Esophagus squamous epithelium (tissue), 5 donors: ENCODE results near the gene APOBEC2. TPM values are rescaled to one million over a fixed set of nuclear protein-coding genes. Genes with fewer than 3 reads are reported as not detected.

Source experiments
- DNase-seq: peaks from one replicate; lab custom pipeline; 2025; lab: John Stamatoyannopoulos, UW
- H3K27ac ChIP-seq, 4 donors: fragments of 200-600 bp; sonication (generic); one replicate each; pipeline ENCODE4 v1.5.1; 2016 to 2019; ENCODE audit warnings: mild to moderate bottlenecking in 1 of 4
- H3K27me3 ChIP-seq, 4 donors: fragments of 200-600 bp; sonication (generic); 1 replicate in 3 of 4; 2 replicates in 1 of 4; pipeline versions ENCODE4 v1.5.1 to v1.6.0; 2017 to 2021; ENCODE audit warnings: antibody characterized with exemption in 1 of 4
- H3K36me3 ChIP-seq, 3 donors: fragments of 200-600 bp; sonication (generic); one replicate each; pipeline ENCODE4 v1.5.1; 2016 to 2019
- H3K4me1 ChIP-seq, 3 donors: fragments of 200-600 bp; sonication (generic); one replicate each; pipeline ENCODE4 v1.5.1; 2017 to 2019
- H3K4me3 ChIP-seq, 4 donors: fragments of 200-600 bp; sonication (generic); 1 replicate in 3 of 4; 2 replicates in 1 of 4; pipeline ENCODE4 v1.5.1; 2016 to 2019; ENCODE audit warnings: mild to moderate bottlenecking in 2 of 4, moderate library complexity in 1 of 4
- H3K9me3 ChIP-seq, 3 donors: fragments of 200-600 bp; sonication (generic); one replicate each; pipeline ENCODE4 v1.5.1; 2016 to 2019
- POLR2A ChIP-seq, 4 donors: fragments of 450-650 bp; IDR thresholded peaks; one replicate each; pipeline ENCODE4 v1.6.1; 2017; ENCODE audit warnings: antibody characterized with exemption in 4 of 4, mild to moderate bottlenecking in 4 of 4, moderate library complexity in 3 of 4
- WGBS, 2 donors: methylation state at CpG; one replicate each; pipeline ENCODE4 v1.1.5; 2018; 5-methylcytosine and 5-hydroxymethylcytosine counted together
- intact Hi-C: fragments of 100-400 bp; cut with DNase I; formaldehyde crosslinking; loops from one replicate; pipeline ENCODE4 v1.15.0; 2022
- total RNA-seq, 4 donors: library from RNA; depleted of rRNA; stranded (reverse); fragments of >200 nt; gene quantifications; one replicate each; pipeline ENCODE4 v1.1.0, GENCODE V29; 2016
- TF ChIP-seq, protein P1 (sequence below), 6 experiments: fragments of 450-650 bp in 4 of 6; fragments of 200-600 bp in 2 of 6; sonication (generic) in 2 of 6; IDR thresholded peaks; one replicate each; pipeline ENCODE4 v1.5.1; 2016 to 2019; ENCODE audit warnings: antibody characterized with exemption in 6 of 6, mild to moderate bottlenecking in 4 of 6, moderate library complexity in 4 of 6
- donor health status: DM: yes; HTN: yes; CAD: no.

The APOBEC2 gene
- total RNA-seq, 4 donors from 2014 or later, result 2.2 TPM; not detected in 3

- H3K36me3 ChIP-seq, result peaks cover 19 to 99% (median 37%) of the 10 kb centered on the region in 3 donors
- TF ChIP-seq, protein P1, sequence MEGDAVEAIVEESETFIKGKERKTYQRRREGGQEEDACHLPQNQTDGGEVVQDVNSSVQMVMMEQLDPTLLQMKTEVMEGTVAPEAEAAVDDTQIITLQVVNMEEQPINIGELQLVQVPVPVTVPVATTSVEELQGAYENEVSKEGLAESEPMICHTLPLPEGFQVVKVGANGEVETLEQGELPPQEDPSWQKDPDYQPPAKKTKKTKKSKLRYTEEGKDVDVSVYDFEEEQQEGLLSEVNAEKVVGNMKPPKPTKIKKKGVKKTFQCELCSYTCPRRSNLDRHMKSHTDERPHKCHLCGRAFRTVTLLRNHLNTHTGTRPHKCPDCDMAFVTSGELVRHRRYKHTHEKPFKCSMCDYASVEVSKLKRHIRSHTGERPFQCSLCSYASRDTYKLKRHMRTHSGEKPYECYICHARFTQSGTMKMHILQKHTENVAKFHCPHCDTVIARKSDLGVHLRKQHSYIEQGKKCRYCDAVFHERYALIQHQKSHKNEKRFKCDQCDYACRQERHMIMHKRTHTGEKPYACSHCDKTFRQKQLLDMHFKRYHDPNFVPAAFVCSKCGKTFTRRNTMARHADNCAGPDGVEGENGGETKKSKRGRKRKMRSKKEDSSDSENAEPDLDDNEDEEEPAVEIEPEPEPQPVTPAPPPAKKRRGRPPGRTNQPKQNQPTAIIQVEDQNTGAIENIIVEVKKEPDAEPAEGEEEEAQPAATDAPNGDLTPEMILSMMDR (IDR thresholded peaks at IDR 0.05), result no peak
Measured at GRCh38 chr6:41097467-41098090, 44.6 kb downstream of the APOBEC2 start.

DNA sequence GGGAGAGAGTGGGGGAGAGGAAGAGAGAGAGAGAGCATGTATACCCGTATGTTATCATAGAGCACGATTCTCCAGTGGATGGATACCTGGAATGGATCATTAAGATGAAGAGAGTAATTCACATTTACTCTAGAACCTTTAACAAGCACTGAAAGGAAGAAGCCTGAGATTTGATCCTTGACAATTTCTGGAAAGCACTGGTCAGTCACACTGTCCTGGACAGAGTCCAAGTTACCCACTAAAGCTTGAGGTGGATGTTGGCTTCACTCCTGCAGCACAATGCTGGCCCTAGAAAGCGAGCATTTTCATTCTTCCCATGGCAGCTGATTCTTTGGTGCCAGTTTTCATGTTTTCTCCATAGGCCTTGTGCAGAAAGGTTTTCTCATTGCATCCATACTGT, 45.4 kb downstream of the APOBEC2 start:
- H3K27ac ChIP-seq, result no peak overlapping the region
- H3K4me3 ChIP-seq, result no peak overlapping the region
- intact Hi-C loops, result no loop called here
- no peaks in the 10 kb centered on the region for H3K27me3 ChIP-seq
- 73 to 76% methylated on average over 3 of the region's 3 CpGs for WGBS, 2 donors
- no peak for DNase-seq
- H3K4me1 ChIP-seq, result no peaks in the 10 kb centered on the region
- peaks cover 19 to 91% (median 31%) of the 10 kb centered on the region in 3 donors for H3K36me3 ChIP-seq
- TF ChIP-seq, protein P1 (IDR thresholded peaks at IDR 0.05), result no peak
- TF ChIP-seq POLR2A (IDR thresholded peaks at IDR 0.05), result no peak
- no peaks in the 10 kb centered on the region for H3K9me3 ChIP-seq

More at GRCh38 chr6:41097467-41098090, 44.6 kb downstream of the APOBEC2 start:
- H3K27ac ChIP-seq, result no peak overlapping the region
- no peak overlapping the region for H3K4me3 ChIP-seq
- H3K9me3 ChIP-seq, result no peaks in the 10 kb centered on the region
- no peaks in the 10 kb centered on the region for H3K27me3 ChIP-seq
- intact Hi-C loops, result no loop called here
- no peak for DNase-seq
- WGBS, 2 donors, result 81 to 82% methylated on average over 5 of the region's 5 CpGs
- no peaks in the 10 kb centered on the region for H3K4me1 ChIP-seq

DNA sequence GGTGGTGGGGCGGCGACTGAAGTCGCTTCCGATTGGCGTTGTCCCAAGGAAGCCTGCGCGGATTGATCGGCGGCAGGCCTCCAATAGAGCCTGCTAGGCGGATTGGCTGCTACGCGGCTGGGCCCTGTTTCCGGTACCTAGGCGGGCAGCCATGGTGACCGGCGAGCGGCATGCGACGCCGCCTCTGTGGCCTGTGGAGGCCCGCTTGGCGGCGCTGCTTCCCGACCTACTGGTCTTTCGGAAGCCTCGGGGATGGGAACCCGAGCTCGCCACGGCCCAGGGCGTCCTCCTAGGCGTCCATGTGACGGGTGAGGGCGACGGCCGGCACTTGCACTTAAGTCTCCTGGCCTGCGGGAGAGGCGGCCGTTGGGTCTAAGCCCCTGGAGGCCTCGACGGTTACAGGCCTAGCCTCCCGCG, 47.9 kb downstream of the APOBEC2 start:
- H3K36me3 ChIP-seq, result peaks cover 13 to 66% (median 19%) of the 10 kb centered on the region in 3 donors
- no peak for DNase-seq

GRCh38 chr6:41103847-41104246, 50.8 kb downstream of the APOBEC2 start:
- Histone ChIP-seq H3K4me1 (no peaks in the 10 kb centered on the region), H3K27ac (no peak overlapping the region), H3K9me3 (no peaks in the 10 kb centered on the region), H3K36me3 (peaks cover 5 to 36% (median 7%) of the 10 kb centered on the region in 3 donors), H3K4me3 (no peak overlapping the region), H3K27me3 (no peaks in the 10 kb centered on the region)
- no peak for TF ChIP-seq POLR2A (IDR thresholded peaks at IDR 0.05)
- TF ChIP-seq, protein P1 (IDR thresholded peaks at IDR 0.05), result no peak
- 81 to 83% methylated on average over 3 of the region's 3 CpGs for WGBS, 2 donors
- DNase-seq, result no peak
- intact Hi-C loops, result loop anchor here (10.0 kb wide), 1 partner anchor 61 kb away; the partner anchor contains the start of gene TREM2

More for the DNA sequence above, 47.9 kb downstream of the APOBEC2 start:
- Histone ChIP-seq H3K27ac (no peak overlapping the region), H3K4me3 (no peak overlapping the region), H3K4me1 (no peaks in the 10 kb centered on the region), H3K27me3 (no peaks in the 10 kb centered on the region), H3K9me3 (no peaks in the 10 kb centered on the region)
- intact Hi-C loops, result loop anchor here (10.0 kb wide), 1 partner anchor 64 kb away; the partner anchor contains the start of gene TREM2
- WGBS, 2 donors, result 87% methylated on average over 5 of the region's 42 CpGs; no CpG with 5 or more reads in 1 of the 2 donors
- TF ChIP-seq, protein P1 (IDR thresholded peaks at IDR 0.05), result no peak
- TF ChIP-seq POLR2A (IDR thresholded peaks at IDR 0.05), result no peak

DNA sequence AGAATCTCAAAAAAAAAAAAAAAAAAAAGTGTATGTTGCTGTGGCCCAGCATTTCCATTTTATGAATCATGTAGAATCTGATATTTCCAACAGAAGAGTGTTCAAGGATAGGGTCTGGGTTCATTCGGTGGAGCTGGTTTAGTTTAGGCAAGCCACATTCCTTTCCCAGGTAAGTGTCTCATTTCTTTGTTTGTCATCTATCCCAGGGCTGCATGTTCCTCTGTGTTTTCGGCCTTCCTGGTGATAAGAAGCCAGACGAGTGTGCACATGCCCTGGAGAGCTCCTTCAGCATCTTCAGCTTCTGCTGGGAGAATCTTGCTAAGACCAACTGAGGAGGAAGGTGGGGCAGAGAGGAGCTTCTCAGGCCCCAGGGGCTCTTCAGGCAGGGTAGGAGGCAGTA, 58.0 kb downstream of the APOBEC2 start:
- H3K4me3 ChIP-seq, result no peak overlapping the region
- no peaks in the 10 kb centered on the region for H3K9me3 ChIP-seq
- H3K4me1 ChIP-seq, result no peaks in the 10 kb centered on the region
- DNase-seq, result no peak
- TF ChIP-seq, protein P1 (IDR thresholded peaks at IDR 0.05), result no peak
- TF ChIP-seq POLR2A (IDR thresholded peaks at IDR 0.05), result no peak
- intact Hi-C loops, result no loop called here
- H3K27ac ChIP-seq, result no peak overlapping the region
- H3K27me3 ChIP-seq, result no peaks in the 10 kb centered on the region
- WGBS, 2 donors, result 19 to 82% methylated on average over 2 to 3 of the region's 3 CpGs
- H3K36me3 ChIP-seq, result peaks cover 0 to 6% (median 0%) of the 10 kb centered on the region in 3 donors
